Cardiac fibroblast (primary cell): ENCODE data around the gene SYNGAP1.

ENCODE experiments used
- DNase-seq, 2 donors: peaks; one replicate each; pipeline versions ENCODE4 v3.0.0 to v3.0.0-alpha.2; 2010; ENCODE audit warnings: low read depth in 2 of 2
- H3K4me3 ChIP-seq, 2 donors: replicated peaks in 1 of 2; 1 replicate in 1 of 2; 2 replicates in 1 of 2; pipeline ENCODE4 v1.5.1; 2011; ENCODE audit warnings: low read depth in 2 of 2, low read length in 2 of 2, mild to moderate bottlenecking in 2 of 2, moderate library complexity in 1 of 2
- TF ChIP-seq, protein P1 (sequence below): IDR thresholded peaks from one replicate; pipeline ENCODE4 v1.5.1; 2011; ENCODE audit warnings: low read depth, mild to moderate bottlenecking, low read length, inconsistent platforms

Gene SYNGAP1

DNA sequence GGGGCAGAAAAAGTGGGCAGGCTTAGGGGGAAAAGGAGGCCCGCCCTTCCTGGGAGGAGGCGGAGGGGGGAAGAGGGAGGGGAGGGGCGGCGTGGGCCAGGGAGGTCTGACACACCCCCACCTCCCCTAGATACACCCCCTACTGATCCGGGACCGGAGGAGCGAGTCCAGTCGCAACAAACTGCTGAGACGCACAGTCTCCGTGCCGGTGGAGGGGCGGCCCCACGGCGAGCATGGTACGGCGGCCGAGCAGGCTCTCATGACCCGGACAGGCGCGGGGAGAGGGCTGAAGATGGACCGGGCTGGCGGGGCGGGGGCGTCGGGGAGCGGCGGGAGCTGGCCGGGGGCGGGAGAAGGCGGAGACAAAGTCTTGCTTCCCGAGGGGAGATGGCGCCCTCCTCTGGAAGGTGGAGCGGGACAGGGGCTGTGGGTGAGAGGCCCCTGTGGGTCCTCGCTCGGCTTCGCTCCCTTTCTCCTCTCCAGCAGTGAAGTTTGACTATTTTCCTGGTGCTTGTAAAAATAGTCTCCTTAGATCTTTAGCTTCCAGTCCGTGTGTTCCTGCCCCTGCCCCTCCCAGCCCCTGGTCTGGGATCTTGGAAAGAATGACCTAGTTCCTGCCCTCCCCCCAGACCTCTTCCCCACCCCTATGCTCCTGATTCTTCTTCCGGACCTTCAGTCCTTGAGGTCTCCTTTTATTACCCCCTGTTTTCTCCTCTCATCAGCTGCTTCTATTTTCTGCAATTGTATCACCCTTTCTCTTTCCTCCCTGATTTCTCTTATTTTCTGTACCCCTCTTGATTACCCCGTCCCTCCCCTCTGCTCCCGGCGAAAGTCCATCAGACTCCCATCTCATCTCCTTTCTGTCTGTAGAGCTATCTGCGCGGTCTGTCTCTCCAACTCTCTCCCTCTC is 6.1 kb downstream of the SYNGAP1 start:
- DNase-seq = peak; percentile 85 to 89
- H3K4me3 ChIP-seq = peak overlapping the region; percentile 51 to 71

DNA sequence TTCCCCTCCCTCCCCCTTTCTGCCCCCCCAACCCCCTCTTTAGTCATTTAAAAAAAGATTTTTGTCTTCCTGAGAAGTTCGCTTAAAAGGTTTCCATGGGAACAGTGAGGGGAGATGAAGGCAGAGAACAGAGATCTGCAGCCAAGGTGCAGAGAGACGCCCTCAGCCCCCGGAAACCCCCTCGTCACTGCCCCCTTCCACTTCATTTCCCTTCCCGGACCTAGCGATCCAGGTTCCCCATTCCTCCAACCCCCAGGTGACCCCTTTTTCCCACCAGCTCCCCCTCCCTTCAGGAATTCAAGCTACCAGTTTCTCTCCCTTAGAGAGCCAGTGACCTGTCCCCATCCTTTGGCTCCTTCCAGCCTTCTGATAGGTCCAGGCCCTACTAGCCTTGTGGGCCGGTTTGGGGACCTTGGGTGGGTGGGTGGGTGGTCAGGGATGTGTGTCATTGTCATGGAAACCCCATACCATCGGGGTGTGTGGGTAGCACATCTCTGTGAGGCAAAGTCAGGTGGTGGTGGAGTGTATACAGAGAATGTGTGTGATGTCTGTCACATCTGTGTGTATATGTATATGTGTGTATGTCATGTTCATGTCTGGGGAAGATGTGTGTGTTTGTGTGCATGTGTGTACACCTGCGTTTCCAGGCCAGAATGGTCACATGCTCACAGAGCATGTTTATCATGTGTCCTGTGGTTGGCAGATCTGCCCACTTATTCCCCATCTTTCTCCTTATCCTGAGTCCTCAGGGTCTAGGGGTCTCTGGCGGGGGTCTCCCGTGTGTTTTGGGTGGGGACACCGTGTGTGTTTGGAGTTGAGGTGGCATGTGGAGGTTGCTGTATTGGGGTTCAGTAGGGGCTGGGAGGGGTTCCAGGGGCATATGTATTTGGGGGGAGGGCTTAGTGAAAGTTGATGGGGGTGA is 7.0 kb downstream of the SYNGAP1 start:
- H3K4me3 ChIP-seq = peak overlapping the region; percentile 71 to 73
- TF ChIP-seq, protein P1, sequence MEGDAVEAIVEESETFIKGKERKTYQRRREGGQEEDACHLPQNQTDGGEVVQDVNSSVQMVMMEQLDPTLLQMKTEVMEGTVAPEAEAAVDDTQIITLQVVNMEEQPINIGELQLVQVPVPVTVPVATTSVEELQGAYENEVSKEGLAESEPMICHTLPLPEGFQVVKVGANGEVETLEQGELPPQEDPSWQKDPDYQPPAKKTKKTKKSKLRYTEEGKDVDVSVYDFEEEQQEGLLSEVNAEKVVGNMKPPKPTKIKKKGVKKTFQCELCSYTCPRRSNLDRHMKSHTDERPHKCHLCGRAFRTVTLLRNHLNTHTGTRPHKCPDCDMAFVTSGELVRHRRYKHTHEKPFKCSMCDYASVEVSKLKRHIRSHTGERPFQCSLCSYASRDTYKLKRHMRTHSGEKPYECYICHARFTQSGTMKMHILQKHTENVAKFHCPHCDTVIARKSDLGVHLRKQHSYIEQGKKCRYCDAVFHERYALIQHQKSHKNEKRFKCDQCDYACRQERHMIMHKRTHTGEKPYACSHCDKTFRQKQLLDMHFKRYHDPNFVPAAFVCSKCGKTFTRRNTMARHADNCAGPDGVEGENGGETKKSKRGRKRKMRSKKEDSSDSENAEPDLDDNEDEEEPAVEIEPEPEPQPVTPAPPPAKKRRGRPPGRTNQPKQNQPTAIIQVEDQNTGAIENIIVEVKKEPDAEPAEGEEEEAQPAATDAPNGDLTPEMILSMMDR = no peak
- DNase-seq = peak in 1 of 2 donors; percentile 18

More for the DNA sequence above, 6.1 kb downstream of the SYNGAP1 start:
- TF ChIP-seq, protein P1 = peak; percentile 67

DNA sequence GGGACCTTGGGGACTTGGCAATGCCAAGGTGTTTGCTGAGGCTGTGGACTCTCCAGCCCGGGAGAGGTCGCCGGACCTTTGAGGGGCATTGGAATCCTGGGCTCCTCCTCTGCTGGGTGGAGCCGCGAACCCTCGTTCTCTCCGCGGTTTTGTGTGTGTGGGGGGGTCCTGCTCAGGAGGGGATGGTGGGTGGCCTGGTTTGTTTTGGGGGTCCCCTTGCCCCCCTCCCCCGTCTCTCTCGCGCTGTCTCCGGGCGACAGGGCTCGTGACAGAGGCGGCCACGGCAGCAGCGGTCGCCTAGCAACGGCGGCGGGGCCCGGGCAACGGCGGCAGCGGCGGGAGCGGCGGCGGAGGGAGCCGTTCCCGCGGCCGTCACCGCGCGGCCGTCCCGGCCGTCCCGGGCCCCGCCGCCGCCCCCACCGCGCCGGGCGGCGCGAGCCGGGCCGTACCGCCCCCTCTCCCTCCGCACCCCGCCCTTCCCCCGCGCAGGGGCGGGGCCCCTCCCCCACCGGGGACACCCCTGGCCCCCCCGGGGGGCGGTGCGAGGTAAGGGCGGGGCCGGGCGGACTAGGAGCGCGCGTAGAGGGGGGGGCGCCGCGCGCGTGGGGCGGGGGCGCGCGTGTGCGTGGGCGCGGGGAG is 7.8 kb downstream of the SYNGAP1 start:
- no peak for DNase-seq
- H3K4me3 ChIP-seq = peak overlapping the region; percentile 71 to 73
- TF ChIP-seq, protein P1 = peak; percentile 4

DNA sequence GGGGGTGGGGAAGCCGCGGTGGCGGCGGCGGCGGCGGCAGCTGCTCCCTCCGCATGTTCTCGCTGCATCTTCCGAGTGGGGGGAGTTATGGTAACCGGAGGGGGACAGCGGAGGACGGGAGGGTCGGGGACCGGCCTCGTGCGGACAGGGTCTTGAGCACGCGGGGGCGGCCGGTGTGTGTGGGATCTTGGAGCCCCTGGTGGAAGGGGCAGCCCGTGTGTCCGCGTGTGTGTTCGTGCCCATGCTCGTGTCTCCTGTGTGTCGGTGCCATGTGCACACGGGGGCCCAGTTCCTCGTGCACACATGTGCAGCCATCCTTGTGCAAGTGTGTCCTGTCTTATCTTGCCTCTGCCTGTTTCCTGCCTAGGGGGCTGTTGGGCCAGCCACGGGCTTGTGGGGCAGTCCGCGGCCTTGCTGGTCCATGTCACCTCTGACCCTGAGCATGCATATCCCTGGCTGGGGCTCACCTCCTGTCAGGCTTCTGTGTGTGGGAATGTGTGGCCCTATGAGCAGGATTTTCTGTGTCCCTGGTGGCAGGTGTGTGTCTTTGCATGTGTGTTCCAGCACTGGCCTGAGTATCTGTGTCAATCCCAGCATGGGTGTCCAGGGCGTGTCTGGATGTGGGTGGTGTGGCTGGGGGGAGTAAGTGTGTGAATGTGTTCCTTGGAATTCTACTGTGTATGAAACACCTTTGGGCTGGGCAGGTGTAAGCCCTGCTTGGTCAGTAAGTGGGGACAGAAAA is 8.5 kb downstream of the SYNGAP1 start:
- TF ChIP-seq, protein P1 = peak; percentile 35
- peak; percentile 26 to 43 for DNase-seq

DNA sequence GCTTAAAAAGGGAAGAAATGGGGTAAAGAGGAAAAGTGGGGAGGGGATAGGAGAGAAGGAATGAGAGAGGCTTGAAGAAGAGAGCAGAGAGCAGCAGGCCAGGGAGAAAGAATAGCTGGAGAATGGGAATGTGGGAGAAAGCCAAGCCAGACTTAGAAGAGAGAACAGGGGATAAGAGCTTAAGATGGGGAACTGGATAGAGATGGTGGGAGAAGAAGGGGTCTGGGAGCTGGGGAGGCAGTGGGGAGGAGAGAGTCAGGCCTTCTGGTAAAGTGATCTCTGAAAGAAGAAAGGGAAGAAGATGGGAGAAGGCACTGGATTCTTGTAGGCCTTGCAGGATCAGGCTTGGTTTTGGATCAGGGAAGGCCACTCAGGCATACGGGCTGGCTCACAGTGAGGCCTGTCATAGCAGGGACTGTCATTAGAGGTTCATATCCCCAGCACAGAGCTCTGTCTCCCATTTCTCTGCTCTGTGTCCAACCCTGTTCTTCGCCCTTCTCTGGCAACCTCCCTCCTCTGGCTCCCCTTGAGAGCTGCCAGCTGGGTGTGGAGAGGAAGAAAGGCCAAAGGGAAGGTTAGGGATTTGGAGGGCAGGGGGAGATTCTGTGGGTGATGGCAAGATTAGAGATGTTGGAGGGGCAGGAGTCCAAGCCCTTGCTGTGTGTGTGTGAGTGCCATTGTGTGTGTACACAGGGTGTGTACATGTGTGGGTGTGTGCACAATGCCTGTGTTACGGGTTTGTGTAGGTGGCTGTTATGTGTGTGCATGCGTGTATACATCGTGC is 9.3 kb downstream of the SYNGAP1 start:
- no peak overlapping the region for H3K4me3 ChIP-seq
- TF ChIP-seq, protein P1 = no peak
- DNase-seq = no peak

More for the DNA sequence above, 8.5 kb downstream of the SYNGAP1 start:
- H3K4me3 ChIP-seq = peak overlapping the region; percentile 46 to 71
